HL-60/S4 (cell line): ENCODE measurements around the gene PTPRN2.
"Not testable (repeated sequence)": the region's sequence is repeated elsewhere in the genome, so short reads cannot be mapped to it uniquely, and the experiment has no call there.

Experiments used
- in situ Hi-C: fragments of 300-500 bp; cut with MboI; formaldehyde crosslinking; loops from 2 replicates; pipeline ENCODE4 v1.14.3; 2022; ENCODE audit warnings: low sequenced_read_pairs

PTPRN2 gene

DNA sequence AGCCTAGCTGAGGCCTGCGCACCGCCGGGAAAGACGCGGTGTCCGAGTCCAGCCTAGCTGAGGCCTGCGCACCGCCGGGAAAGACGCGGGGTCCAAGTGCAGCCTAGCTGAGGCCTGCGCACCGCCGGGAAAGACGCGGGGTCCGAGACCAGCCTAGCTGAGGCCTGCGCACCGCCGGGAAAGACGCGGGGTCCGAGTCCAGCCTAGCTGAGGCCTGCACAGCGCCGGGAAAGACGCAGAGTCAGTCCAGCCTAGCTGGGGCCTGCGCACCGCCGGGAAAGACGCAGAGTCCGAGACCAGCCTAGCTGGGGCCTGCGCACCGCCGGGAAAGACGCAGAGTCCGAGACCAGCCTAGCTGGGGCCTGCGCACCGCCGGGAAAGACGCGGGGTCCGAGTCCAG lies 161.9 kb downstream of the PTPRN2 start:
- in situ Hi-C loops: not testable (repeated sequence)

DNA sequence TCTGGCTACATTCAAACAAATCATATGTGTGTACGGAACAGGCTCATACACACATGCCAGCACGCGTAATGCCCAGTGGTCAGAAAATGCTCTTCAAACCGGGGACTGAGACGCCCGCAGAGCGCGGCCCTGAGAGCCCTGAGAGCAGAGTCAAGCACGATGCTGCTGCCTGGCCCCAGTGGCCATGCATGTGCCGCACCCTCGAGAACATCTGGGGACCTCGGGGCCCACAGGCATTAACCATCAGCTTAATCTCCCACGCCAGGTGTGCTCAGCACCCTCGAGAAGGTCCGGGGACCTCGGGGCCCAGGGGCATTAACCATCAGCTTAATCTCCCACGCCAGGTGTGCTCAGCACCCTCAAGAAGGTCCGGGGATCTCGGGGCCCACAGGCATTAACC lies 163.1 kb downstream of the PTPRN2 start:
- in situ Hi-C loops: no loop called here

DNA sequence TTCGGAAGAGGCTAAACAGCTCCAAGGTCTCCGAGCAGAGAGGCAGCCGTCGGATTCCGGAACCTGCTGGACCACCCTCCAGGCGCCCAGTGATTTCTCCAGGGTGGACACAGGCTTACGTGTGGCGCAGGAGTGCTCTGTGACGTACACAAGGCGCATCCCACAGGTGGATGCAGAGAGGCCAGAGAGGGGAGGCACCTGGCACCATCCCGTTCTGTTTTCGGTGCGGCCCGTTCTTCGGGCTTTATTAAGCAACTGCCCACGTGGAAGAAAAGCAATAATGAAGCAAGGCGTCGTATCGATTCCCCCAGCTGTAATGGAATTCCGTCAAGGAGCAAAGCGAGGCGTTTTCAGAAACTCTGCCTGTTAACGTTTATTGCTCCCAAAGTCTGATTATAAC lies 163.6 kb downstream of the PTPRN2 start:
- in situ Hi-C loops: no loop called here

DNA sequence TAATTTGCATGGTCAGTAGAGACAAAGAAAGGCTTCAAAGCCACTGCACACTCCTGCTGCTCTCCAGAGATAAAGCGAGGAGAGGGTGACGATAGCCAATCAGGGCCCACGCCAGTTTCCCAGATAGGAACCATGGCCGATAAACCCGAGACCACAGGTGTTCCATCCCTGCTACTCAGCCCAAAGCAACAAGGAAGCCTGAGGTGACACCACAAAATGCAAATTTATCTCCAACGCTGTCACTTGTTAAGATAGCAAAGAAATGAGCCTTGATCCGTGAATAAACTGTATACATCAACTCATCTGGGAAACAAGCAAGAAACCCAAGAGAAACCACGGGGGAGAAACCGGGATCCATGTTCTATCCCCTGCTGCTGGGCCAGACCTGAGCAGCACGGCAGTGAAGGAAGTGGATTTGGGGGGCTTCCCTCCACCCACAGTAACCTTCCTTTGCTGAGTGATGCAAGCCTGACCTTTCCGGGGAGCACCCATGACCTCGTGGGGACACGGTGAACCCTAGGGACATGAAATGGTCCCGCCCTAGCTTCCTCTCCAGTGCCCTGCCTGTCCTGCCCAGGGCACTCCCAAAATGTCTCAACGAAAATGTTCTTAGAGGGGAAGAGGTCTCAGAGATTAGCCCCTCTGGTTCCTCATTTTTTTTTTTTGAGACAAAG lies 164.6 kb downstream of the PTPRN2 start:
- in situ Hi-C loops: no loop called here

DNA sequence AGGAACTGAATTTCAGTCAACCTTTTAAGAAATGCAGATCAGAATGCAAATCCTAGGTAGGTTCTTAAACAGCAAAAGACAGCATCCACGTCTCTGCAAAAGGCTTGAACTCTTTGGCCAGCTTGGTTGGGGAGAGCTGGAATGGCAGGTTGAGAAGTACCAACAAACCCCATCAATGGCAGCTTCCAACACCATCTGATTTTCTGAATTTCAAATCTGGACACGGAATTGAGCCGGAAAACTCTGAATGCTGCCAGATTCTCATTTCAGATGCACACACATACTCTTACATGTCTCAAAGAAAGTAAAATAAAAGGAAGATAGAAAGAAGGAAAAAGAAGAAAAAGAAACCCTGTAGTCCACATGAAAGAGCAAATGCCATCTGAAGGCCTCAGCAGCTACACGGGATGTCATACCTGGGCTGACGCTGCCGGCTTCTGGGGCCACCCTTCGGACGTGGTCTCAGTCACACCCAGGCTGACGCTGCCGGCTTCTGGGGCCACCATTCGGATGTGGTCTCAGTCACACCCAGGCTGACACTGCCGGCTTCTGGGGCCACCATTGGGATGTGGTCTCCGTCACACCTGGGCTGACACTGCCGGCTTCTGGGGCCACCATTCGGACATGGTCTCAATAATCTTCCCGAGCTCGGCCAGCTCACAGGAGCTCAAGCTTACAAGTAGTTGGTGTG lies 165.3 kb downstream of the PTPRN2 start:
- in situ Hi-C loops: no loop called here

DNA sequence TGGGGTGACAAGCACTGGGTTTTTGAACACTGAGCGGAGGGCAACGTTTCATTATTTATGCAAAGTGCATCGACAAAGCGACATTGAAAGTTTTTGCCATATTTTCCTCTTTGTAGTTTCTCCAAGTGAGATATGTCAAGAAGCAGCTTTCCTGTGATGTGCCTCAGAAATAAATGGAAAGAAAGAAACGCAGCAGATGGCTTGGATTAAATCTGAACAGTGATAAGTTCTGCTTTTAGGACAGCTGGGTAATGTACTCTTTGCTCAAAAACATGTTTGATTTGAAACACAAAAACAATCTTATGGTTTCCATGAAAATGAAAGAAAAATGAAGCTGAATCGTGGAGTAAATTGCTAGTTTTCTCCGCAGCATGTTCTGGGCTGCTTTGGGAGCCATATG lies 166.3 kb downstream of the PTPRN2 start:
- in situ Hi-C loops: no loop called here

DNA sequence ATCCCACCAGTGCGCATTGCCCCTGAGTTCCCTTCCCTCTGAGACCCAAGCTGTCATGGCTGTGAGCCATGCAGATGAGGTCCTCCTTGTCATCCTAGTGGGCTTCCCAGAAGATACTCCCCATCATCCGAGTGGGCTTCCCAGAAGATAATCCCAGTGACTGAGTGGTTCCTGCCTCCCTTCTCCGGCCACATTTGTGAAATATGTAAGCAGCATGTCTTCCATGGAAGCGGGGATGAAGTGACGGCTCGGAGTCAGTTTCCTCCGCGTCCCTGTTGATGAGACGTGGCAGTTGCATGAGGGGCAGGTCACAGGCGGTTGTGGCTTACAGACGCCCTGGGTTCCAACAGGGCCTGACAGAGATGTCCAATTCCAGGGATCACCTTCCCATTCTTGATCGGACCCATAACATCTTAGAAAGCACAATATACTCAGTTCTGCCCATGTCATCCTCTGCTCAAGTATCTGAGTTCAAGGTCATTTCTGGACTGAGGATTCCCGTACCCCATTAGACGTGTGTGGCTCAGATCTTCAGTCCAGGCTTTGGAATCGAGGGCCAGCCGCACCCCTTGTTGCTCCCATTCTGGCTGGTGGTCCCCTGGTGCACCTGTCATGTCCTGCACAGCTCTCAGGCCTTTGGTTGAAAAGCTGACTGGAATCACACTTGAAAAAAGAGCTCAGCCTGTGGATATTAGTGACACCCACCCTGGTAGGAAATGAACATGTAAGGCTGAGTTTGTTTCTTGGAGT lies 166.9 kb downstream of the PTPRN2 start:
- in situ Hi-C loops: no loop called here

DNA sequence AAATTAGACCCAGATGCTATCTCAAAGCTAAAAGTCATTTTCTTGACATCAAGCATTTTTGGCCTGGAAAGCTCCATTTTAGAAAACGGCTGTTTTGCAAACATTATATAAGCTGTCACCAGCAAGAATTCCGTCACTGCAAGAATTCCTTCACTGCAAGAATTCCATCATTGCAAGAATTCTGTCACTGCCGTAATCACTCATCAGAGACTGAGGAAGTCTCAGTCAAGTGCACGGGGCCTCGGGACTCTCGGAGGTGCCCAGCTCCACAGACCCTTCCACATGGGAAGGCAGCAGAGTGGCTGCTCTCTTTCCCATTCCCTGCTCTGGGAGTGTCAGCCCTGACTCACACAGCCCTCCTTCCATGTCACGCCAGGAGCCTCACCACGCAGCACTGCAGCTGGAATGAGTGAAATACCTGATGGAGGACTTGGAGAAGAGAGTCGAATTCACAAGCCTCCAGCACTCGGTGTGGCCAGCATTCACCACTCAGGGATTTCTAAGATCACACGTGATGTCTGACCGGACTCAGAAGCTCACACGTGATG lies 168.3 kb downstream of the PTPRN2 start:
- in situ Hi-C loops: no loop called here

DNA sequence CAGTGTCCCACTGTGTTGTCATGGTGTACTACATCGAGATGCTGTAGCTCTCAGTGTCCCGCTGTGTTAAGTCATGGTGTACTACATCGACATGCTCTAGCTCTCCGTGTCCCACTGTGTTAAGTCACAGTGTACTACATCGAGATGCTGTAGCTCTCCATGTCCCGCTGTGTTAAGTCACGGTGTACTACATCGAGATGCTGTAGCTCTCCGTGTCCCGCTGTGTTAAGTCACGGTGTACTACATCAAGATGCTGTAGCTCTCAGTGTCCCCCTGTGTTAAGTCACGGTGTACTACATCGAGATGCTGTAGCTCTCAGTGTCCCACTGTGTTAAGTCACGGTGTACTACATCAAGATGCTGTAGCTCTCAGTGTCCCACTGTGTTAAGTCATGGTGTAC lies 169.2 kb downstream of the PTPRN2 start:
- in situ Hi-C loops: not testable (repeated sequence)

DNA sequence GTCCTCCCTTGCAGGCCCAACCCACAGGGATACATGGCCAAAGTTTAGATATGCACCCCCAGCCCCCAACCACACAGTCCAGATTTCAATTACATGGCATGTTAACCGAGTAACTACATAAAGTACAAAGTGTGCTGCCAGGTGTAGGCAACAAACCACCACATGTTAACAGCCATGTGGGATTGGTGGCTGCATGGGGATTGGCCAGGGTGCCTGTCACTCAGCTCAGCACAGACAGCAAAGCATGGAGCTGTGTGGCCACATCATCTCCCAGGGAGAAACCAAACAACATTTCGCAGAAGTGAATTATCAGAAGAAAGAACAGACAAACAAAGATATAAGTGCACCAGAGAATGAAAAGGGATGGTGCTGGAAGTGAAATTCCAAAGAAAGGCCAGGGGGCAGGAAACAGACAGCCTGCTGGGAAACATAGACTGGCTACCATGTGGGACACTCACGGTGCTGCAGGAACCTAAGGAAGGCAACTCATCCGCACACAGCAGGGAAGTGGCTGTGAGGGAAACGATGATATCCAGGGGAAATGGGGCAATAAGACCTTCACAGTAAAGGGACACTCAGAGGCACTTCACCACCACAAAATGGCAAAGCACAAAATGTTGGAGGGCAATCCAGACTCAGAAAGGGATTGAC lies 171.2 kb downstream of the PTPRN2 start:
- in situ Hi-C loops: no loop called here

DNA sequence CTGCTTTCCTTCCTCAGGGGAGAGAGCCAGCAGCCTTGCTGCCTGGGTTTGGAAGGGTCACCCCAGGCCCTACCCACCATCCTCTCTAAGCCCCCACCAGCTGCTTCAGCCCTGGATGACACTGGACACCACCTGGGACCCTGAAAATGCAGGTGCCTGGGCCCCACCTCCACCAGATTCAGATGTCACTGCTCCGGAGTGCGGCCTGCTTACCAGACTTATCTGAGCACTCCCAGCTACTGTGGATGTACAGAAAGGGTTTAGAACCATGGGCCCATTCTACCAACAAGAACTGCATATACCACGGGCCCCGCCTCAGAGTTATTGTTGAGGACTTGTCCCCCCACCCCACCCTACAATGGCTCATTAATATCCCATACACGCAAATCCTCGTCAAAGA lies 172.3 kb downstream of the PTPRN2 start:
- in situ Hi-C loops: no loop called here

DNA sequence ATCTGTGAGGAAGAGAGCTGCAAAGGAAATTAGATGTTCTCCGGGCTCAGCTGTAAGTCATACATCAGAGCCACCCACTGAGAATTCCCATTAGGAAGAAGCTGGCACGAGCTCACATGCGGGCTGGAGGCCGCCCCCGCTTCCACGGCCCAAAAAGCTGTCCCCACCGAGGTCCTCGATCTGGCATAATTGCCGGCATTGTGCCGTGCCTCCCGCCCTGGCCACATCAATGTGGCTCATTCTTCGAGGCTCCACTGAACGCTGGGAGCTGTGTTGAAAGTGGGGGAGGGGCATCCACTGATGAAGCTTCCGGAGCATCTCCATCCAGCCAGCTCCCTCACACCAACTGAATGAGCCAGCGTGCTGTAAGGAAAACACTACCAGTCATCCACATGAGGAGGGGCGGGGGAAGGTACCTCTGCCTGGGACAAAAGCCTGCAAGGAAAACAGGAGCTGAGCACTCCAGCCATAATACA lies 173.1 kb downstream of the PTPRN2 start:
- in situ Hi-C loops: no loop called here

DNA sequence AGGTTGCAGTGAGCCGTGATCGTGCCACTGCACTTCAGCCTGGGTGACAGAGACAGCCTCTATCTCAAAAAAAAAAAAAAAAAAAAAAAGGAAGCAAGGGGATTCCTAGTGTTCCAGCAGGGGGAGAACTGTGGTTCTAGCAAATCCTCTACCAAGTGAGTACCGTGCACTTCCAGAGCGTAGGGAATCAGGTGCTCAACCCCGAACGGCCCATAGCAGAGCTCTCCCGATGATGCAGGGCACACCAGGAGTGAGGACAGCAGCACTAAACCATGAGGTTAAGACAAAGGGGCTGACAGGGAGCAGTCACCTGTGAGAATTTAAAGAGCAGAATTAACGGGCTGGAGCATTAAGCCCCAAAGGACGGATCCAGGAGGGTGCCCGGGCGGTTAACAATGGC lies 173.6 kb downstream of the PTPRN2 start:
- in situ Hi-C loops: no loop called here

DNA sequence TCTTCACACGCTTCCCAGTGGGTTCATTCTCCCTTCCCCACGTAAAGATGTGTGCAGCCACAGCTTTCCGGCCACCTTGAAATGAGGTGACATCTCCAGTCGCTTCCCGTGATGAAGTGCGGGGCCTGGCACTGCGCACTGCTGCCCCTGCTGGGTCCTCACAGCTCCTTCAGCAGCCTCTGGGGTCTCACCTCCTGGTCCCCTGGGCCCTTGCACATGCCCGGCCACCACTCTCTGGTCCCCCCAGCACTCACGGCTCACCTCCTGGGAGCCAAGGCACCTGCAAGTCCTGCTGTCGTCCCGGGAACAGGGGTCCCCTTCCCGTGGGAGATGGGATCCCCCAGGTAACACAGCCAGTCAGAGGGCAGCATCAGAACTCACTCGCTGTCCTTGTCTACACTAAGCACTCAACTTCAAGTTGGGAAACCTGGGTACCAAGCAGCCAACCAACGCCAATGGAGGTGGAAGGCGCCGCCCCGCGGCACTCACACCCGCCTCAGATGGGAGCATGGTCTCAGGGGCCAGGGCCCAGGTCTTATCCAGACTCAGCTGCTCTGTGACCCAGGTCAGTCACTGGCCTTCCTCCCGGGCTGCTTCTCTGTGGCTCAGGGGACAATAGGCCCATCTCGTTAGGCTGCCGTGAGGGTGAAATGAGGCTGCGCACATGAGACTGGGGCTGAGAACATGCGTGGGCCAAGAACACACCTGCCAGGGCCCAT lies 176.2 kb downstream of the PTPRN2 start:
- in situ Hi-C loops: no loop called here

DNA sequence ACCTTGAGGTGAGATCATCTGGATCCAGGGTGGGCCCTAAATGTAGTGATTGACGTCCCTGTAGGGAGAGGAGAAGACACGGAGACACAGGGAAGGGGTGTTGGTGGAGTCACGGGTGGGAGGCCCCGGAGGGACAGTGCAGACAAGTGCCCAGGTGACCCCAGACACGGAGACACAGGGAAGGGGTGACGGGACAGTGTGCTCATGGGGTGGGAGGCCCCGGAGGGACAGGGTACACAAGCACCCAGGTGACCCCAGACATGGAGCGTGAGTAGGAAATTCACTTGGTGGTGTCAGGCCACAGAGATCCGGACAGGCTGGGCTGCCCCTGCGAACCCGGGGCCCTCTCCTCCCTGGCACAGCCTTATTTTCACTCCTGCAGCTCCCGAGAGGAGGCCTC lies 176.9 kb downstream of the PTPRN2 start:
- in situ Hi-C loops: no loop called here

DNA sequence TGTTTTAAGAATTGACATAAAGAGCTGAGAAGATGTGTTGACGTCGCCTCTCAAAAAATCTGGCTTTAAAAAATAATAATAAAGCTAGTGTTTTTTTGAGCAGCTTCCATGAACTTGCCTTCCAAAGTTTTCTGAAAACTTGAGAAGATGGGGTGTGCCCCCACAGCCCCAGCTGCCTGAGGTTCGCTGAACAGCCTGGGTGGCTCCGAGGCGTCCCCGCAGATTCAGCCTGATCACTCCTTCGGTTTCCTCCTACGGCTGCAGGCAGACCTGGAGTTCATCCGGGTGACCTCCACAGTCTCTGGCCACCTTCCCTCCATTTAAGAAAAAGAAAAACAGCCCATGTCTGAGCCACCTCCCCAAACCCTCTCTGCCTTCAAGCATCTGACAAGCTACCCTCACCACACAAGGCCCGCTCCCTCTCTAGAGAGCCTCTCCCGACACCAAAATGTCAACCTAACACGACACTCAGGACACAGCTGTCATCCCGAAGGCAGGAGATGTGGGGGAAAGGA lies 177.8 kb downstream of the PTPRN2 start:
- in situ Hi-C loops: no loop called here

DNA sequence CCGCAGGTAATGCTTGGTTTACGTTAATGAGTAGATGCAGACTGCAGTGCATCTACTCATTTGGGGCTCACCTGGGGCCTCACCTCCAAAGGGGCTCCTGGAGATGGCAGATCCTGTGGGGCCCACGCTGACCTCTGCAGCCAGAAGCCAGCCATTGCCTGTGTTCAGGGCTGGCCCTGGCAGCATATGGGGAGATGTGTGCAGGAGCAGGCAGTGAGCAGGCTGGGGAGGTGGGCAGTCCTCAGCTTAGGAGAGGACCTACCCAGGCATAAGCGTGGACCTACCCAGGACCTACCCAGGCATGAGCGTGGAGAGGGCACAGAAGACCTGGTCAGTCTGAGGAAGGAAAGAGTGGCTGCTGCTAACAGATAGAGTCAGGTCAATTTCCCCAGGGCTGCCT lies 178.5 kb downstream of the PTPRN2 start:
- in situ Hi-C loops: no loop called here

DNA sequence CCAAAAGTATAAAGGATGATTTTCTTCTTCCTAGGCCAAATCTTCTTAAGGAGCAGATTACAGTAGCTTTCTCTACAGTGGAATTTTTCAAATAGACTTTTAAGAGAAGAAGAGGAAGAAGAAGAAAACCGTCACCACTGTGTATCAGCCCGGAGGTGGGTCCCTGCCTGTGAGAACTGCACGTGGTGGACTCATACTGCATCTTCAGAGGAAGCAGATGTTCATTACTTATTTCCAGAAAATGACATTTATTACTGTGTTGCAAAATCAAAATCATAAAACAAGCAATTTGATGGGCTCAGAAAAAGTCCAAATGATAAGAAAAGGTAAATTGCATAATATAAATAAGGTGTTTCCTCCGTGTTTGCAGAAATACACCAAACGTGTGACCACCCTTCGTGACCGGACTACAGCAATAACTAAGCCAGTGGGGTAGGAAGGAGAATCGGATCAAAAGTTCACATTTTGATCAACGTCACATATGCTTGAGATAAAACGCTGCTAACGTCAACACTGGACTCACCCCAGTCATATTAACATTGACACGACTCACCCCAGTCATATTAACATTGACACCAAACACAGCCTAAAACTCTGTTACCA lies 179.2 kb downstream of the PTPRN2 start:
- in situ Hi-C loops: no loop called here

DNA sequence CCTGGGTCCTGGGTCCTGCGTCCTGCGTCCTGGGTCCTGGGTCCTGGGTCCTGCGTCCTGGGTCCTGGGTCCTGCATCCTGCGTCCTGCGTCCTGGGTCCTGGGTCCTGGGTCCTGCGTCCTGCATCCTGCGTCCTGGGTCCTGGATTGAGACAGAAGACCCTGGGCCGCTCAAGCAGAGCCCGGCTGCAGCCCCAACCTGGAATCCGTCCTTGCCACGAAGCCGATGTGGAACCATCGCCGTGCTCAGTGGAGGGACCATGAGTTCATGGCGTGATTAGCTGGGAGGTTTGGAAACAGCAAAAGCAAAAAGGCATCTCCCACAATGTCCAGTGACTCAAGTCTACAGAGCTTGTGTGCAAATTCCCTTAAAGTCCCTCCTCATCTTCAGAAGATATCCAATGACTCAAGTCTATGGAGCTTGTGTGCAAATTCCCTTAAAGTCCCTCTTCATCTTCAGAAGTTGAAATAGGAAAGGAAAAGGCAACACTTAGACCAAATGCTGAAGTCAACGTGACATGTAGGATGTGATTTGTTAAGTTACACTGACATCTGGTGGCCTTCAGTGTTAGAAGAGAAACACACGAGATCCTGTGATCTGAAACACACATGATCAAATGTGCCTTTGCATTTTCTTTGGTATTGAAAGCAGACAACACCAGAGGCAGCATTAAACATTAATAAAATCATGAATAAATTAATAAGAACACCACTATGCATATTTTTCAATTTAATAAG lies 179.9 kb downstream of the PTPRN2 start:
- in situ Hi-C loops: no loop called here
